ENCODE results near the gene CLCF1.

The CLCF1 gene

DNA sequence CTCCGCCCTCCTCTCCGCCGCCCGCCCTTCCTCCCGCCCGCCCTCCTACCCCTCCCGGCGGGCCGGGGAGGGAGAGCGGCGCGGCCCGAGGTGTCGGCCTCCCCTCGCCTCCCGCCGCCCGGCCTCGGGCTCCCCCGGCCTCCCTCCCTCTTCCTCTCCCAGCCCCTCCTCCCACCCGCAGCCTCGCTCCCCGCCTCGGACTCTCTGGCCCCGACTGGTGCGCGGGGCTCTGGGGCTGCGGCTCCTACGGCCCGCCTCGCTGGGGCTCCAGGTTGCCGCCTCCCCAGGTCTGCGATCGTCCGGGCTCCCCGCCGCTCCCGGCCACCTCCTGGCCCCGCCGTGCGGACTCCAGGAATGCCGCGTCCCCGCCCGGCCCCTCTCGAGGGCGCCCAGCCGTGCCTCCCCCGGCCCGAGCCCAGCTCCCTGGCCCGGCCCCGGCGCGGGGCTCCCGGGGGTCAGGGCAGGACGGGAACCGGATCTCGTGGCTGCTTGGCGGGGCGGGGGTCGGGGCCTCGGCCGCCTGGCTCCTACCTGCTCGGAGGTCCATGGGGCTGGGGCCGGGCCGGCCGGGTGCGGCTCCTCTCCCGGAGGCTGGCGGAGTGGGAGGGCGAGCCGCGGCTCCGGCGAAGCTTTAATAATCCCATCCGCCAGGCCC, at the start of gene CLCF1:
CLCF1 (minus strand) TSS at position 606 of the 655 bp plus-strand sequence; CDS start at position 547, 59 bp downstream.
- DNase-seq, result peak; percentile 46

DNA sequence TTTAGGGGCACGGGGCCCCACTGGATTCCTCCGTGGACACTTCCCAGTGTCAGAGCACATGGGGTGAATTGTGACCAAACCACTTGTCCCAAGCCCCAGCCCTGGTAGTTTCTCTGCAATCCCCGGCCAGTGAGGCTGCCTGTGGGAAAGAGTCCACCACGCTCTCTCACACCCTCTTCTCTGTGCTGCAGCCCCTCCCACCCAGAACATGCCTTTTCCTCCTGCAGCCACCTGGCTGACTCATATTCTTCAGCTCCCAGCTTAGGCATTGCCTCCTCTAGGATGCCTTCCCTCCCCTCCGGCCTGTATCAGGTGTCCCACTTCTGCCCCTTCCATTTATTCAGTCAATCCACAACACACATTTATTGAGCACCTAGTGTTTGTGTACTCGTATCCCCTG, 49.5 kb upstream of the CLCF1 start:
- no peak for DNase-seq

DNA sequence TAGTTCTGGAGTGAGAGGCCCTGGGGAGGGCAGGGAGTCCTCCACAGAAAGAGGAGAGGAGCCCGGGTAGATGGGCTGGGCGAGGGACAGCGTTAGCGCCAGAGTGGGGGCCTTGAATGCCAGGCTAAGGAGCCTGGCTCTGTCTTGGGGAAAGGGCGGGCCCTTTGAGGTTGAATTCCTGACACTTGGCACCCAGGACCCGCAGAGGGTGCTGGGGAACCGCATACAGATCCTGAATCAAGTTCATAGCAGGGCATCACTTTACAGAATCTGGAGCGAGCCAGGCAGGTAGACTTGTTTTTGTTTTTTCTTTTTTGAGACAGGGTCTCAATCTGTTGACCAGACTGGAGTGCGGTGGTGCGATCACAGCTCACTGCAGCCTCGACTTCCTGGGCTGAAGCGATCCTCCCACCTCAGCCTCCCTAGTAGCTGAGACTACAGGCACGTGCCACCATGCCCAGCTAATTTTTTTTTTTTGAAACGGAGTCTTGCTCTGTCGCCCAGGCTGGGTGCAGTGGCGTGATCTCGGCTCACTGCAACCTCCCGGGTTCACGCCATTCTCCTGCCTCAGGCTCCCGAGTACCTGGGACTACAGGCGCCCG, 48.1 kb upstream of the CLCF1 start:
- DNase-seq, result no peak

DNA sequence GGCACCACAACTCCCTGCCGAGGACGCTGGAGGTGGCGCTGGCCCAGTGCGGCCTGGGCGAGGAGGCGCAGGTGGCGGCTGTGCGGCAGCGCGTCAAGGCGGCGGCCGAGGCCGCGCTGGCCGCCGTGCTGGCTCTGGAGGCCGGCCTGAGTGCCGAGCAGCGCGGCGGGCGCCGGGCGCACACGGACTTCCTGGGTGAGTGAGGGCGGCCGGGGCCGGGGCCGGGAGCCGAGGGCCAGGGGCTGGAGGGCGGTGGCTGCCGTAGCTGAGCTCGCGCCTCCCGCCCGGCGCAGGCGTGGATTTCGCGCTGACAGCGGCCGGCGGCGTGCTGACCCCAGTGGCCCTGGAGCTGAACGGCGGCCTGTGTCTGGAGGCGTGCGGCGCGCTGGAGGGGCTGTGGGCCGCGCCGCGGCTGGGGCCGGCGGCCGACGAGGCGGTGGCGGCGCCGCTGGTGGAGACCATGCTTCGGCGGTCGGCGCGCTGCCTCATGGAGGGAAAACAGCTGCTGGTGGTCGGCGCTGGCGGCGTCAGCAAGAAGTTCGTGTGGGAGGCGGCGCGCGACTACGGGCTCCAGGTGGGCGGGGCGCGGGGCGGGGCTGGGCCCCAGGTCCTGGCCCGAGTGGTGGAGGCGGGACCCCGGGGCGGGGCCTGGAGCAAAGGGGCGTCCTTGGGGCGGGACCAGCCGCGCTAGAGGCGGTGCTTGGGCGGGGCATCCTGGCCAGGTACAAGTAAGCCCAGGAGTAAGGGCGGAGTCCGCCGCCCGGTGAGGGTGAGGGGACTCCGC, 47.4 kb upstream of the CLCF1 start:
- peak; percentile 98 for DNase-seq

DNA sequence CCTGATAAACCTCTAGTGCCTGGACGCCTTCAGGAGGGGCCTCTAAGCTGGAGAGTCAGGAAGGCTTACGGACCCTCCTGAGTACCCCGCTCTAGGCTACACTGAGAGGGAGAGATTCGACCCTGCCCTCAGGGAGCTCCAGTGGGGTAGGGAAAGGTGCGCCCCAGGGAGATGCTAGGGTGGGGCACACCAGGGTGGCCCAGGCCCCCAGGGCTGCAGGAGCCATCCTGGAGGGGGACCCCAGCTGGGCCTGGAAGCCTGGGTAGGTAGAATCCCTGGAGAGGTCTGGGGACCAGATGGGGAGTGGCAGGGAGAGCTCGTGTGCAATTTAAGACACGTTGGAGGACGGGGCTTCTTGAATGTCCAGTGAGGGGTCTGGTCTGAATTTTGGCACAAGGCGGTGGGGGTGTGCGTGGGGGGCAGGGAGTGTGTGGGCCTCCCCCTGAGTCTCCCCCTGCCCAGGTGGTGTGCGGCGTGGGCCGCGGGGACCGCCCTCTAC, 46.8 kb upstream of the CLCF1 start:
- DNase-seq, result no peak

DNA sequence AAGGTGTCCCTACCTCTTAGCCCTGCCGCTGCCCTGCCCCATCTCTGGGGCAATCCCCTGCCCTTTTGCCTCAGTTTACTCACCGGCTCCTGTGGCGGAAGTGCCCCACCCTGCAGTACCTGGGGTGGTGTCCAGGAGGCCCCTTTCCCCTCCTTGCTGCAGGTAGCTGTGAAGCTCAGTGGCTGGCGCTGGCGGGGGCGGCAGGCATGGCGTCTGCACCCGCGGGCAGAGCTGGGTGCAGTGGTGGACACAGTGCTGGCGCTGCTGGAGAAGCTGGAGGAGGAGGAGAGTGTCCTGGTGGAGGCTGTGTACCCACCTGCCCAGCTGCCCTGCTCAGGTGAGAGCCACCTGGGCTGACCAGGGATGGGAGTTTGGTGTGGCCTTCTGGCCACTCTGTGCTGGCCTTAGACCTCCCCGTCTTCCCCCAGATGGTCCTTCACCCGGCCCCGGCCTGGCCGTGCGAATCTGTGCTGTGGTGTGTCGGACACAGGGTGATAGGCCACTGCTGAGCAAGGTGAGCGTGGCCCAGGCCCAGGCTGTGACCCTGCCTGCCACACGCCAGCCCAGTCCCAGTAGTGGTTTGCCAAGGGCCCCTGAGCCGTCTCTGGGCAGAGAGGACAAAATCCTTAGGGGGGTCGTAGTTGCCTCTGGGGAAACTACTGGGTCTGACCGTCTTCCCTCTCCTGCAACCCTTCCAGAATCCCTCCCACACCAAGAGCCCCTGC, 46.1 kb upstream of the CLCF1 start:
- no peak for DNase-seq

DNA sequence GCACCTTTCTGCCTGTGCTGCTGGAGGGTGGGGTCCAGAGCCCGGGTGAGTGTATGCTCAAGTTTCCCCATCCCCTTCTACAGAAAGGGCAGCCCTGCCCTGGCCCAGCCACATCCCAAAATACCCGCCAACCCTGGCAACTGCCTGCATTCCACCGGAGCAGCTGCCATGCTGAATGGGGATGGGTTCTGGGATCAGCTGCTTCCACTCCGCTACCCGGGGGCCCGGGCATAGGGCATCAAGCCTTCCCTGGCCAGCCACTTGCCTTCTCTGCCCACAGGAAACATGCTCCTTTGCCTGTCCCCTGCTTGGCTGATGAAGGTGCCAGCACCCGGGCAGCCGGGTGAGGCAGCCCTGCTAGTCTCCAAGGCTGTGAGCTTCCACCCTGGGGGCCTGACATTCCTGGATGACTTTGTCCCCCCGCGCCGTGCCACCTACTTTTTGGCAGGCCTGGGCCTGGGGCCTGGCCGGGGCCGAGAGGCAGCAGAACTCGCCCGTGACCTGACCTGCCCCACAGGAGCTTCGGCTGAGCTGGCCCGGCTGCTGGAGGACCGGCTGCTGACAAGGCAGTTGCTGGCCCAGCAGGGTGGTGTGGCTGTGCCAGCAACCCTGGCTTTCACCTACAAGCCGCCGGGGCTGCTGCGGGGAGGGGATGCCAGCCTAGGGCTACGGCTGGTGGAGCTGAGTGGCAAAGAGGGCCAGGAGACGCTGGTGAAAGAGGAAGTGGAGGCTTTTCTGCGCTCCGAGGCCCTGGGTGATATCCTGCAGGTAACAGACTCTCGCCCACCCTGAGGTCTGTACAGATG, 45.3 kb upstream of the CLCF1 start:
- no peak for DNase-seq

DNA sequence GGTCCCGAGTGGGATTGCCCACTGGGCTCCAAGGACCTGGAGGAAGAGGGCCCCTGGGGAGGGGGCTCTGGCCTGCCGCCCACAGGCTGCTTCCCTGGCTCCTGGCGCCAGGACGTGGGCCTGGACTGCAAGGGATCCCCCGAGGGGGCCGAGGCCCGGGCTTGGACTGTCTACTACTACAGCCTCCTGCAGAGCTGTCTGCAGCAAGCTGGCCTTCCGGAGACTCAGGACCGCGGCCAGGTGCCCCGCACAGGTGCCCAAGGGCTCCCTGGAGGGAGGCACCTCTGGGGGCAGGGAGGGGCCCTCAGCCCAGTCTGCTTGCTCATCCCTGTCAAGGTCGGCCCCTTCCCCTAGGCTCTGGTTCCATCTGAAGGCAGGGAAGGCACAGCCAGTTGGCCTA, 44.0 kb upstream of the CLCF1 start:
- no peak for DNase-seq

DNA sequence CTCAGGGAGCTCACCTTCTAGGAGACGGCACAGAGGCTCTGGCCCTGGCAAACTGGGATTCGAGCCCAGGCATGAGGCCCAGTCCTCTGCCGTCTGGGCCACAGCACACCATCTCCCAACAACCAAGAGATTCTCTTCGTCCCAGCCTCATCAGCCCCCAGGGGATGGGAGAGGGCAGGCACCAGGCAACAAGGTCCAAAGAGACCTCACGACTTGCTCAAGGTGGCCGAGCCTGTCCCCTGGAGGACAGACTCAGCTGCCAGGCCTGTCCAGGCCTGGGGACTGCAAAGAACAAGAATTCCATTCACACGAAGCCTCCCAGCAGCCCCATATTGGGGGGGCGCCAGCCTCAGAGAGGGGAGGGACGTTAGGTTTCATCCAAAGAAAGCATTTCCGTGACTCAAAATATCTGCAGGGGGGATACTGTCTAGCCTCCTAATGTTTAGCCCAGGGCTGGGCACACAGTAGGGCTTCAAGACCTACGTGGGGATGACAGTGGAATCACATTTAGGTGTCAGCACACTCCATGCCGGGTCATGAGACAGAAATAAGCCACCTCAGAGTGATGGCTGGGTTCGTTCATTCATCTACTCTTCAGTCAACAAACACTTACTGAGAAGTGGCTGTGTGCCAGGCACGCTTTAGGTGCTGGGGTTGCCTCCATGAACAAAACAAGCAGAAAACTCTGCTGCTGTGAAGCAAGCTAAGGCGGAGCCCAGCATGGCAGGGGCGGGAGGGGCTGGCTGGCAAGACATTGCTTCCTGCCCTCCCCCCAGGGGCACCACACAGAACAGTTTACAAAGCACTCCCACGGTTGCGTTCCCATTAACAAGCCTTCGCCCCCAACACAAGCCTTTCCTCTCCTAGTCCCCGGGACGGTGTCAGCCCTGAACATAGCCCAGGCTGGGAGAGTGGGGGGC, 43.3 kb upstream of the CLCF1 start:
- peak; percentile 88 for DNase-seq

DNA sequence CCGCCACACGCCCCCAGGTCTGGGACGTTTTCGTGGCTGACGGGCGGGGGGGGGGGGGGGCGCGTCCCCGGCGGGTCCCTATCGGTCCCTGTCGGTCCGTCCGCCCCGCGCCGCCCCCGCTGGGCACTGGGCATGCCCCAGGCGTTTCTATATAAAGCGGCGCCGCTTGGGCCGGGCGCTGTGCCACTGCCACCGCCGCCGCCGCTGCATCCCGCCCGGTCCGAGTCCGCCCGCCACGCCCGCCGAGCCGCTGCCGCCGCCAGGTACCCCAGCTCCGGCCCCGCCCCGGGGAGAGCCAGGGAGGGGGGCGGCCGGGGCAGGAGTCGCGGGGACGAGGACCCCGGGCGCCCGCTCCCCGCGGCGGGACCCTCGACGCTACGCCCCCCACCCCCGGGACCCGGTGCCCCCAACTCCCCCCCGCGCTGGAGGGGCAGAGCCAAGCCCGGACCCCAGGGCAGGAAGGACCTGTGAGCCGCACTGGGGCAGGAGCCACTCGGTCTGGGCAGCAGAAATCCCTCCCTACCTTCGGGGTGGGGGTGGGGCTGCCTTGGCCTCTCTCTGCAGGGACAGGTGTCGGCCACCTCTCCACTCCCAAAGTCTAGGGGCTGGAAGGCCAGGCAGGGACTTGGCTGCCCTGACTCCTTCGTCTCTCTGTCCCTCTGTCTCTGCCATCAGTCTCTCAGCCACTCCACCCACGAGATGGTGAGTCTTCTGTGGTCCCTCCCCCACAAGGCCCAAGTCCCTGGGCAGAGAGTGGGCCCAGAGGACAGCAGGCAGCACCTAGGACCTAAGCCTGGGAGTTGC, 42.3 kb upstream of the CLCF1 start, which contains the start of gene CARNS1:
CARNS1 (plus strand) TSS at position 178 of the 804 bp plus-strand sequence; CDS start at position 700, 522 bp downstream.
- DNase-seq, result no peak

DNA sequence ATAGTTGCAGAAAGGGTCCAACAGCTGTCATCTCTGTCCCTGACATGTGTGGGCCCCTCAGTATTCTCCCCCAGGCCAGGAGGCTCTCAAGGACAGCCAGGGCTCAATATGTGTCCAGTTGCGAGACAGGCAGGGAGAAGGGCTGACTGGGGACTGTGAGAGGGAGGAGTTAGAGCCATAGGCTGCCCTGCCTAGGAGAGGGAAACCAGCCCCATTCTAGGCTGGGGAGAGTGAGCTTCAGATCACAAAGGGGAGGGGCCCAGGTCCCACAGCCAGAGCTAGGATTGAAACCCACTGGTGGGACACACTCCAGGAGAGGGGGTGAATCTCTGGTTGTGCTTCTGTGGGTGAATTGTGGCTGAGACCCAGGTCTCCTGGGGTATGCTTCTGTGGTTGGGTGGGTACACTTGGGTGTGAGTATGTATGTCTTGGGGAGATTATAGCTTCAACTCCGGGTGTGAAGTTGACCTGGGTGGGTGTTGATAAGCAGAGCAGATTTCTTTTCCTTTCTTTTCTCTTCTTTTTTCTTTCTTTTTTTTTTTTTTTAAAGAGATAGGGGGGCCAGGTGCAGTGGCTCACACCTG, 40.0 kb upstream of the CLCF1 start:
- no peak for DNase-seq

DNA sequence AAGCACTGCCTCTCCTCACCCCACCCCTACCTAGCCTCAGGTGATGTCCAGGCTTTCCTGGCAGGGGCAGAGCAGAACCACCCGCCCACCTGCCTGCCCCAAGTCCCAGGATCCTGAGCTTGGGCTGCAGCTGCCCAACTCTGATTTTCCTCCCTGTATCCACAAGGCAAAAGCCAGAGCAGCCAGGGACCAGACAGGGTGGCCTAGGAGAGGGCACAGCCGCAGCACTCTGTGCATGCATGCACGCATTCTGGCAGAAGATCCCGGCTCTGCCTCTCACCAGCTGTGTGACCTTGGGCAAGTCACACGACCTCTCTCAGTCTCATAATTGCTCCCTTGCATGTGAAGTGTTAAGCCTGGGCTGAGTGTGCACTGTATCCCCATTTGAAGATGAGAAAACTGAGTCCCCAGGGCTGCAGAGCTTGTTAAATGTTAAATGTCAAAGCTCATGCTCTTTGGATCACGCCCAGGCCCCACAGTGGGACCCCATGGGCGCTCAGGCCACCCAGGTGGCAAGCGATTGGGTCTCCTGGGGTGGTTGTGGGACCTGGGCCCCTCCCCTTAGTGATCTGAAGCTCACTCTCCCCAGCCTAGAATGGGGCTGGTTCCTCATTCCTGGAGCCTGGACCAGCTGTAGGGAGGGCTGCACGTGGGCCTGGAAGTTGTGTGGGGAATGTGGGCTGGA, 39.2 kb upstream of the CLCF1 start:
- no peak for DNase-seq

DNA sequence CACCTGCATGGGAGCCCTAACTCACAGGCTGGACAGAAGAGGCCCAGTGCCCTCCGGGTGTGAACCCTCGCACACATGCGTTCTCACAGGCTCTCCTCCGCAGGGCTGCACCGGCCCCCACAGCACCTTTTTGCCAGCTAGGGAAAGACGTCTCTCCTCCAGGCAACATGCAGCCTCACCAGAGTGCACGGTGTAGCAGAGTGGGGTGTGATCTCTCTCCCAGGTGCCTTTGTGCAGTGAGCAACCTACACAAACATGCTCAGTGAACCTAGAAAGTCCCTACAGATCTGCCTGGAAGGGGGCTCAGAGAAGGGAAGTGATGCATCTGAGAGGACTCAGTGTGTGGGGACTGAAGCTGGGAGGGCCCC, 38.4 kb upstream of the CLCF1 start:
- DNase-seq, result no peak

DNA sequence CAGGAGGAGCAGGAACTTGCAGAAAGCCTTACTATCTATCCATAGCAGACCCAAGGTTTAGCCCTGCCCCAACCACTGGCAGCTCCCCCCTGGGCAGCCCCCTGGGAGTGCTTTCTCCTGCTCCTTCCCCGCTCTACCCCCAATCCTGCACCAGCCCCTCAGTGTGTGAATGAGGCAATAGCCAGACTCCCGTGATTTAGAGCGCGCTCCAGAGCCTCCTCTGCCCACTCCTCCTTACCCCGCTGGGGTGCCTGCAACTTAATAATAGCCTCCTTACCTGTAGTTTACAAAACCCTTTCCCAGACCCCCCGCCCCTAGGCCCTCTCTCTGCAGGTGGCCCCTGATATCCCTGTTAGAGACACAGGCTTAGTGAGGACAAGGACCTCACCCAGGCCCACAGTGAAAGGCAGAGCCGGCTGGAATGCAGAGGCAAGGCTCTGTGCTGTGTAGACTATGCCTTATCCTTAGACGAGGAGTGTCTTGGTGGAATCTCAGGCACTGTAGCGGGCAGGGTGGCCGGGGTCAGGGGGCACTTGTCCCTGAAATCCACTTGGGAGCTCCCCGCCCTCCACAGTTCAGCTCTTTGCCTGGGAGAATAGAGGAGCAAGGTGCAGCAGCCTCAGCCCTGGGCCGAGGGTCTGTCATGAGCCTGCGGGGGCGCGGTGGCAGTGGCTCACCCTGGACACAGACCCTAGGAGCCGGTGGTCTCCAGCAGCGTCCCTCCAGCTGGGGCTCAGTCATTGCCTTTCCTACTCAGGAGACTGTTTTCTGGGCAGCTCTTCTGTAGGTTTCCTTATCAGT, 37.8 kb upstream of the CLCF1 start:
- no peak for DNase-seq

DNA sequence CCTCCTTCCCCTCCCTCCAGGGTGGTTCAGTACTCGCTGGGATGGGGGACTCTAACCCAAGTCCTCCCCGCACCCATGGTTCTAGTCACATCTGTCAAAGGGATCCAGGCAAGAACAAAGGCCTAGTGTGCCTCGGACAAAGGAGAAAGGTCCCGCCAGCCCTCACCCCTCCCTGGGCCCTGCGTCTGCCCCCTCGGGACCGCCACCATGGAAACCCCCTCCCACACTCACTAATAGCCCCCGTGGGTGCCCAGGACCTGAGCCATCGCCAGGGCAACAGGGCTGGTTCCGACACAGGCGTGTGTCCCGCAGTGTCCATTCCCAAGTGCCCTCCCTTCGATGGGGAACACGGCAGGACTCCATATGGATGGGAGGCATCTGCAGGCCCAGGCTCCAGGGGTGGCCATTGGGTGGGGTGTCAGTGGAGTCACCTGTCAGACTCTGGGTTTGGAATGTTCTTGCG, 37.0 kb upstream of the CLCF1 start:
- DNase-seq, result no peak

DNA sequence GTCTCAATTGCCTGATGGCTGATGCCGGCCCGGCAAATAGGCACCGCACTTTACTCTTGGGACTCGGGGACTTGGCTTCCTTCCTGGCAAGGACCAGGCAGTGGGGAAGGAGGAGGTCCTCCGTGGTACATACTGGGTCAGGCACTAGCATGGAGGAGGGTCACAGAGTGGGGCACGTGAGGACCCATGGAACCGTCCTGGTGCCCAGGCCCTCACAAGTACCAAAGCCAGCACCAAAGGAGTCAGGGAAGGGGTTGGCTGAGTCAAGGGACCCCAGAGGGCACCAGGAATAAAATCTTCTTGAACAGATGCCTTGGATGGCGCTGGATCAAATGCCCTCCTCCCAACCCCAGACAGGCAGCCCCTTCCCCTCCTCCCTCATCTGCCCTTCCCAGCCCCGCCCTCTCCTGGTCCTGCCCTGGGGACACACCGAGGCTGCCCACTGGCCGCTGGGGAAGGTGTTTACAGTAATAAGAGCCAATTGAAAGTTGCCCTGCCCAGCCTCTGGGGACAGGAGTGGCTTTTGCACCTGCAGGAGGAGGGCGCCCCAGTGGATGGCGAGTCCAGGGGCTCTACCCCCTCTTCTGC, 36.5 kb upstream of the CLCF1 start:
- DNase-seq, result no peak

DNA sequence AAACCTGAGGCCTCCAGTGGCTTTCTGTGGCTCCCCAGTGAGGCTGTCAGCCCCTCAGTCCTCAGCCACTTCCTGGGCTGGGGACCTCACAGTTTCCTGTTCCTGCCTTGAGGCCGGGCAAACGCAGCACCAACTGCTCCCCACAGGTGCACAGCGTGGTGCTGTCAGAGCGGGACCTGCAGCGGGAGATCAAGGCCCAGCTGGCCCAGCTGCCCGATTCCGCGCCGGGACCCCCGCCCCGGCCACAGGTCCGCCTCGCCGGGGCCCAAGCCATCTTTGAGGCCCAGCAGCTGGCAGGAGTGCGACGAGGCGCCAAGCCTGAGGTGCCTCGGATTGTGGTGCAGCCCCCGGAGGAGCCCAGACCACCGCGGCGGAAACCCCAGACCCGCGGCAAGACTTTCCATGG, 35.9 kb upstream of the CLCF1 start:
- DNase-seq, result peak; percentile 82
